Activated T-cell treated with anti-CD3 and anti-CD28 coated beads, Interleukin-2, amount 50 U/mL, for 4 hours (primary cell): Measurements from ENCODE around the gene COL25A1. TPM values are rescaled to one million over a fixed set of nuclear protein-coding genes. Genes with fewer than 3 reads are reported as not detected.
"Not testable (repeated sequence)": the region's sequence is repeated elsewhere in the genome, so short reads cannot be mapped to it uniquely, and the experiment has no call there.

Experiments
- ATAC-seq, 2 donors: fragments of 200-7000 bp; cut with Tn5 transposase; one replicate each; pipeline ENCODE4 v1.10.0; 2021
- DNase-seq: peaks from one replicate; pipeline ENCODE4 v3.0.0-alpha.2; 2020
- H3K27me3 Mint-ChIP-seq: one replicate; pipeline ENCODE4 v1.8.0; 2021; ENCODE audit warnings: low read depth, mixed read lengths
- H3K36me3 Mint-ChIP-seq: one replicate; pipeline ENCODE4 v1.8.0; 2022; ENCODE audit warnings: mixed read lengths; ENCODE audit not compliant: insufficient read depth
- H3K4me1 Mint-ChIP-seq: one replicate; pipeline ENCODE4 v1.8.0; 2021; ENCODE audit warnings: low read depth, mixed read lengths
- H3K4me3 Mint-ChIP-seq: one replicate; pipeline ENCODE4 v1.8.0; 2021; ENCODE audit warnings: mild to moderate bottlenecking, moderate library complexity, mixed read lengths
- H3K9me3 Mint-ChIP-seq: one replicate; pipeline ENCODE4 v1.8.0; 2021; ENCODE audit warnings: mixed read lengths
- total RNA-seq, 3 donors: library from RNA; stranded (reverse); gene quantifications; one replicate each; pipeline ENCODE4 v1.2.1, GENCODE V29; 2021

Gene COL25A1
- total RNA-seq, 3 donors from 2014 or later = 0.05 TPM; not detected in 2

DNA sequence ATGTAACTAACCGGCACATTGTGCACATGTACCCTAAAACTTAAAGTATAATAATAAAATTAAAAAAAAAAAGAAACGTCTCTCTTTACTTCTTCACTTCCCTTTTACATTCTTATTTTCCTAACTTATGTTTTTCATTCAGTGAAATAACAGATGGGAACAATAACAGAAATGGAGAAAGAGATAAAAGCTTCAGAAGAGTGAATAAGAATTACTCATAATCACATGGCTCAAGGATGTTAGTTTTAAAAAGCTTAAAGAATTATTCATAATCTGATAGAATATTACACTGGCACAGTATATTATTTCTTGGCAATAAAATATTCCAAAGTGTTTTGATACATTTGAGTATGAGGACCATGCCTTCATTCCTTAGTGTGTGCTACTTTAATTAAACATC lies 175.6 kb downstream of the COL25A1 start:
- no peak for ATAC-seq

DNA sequence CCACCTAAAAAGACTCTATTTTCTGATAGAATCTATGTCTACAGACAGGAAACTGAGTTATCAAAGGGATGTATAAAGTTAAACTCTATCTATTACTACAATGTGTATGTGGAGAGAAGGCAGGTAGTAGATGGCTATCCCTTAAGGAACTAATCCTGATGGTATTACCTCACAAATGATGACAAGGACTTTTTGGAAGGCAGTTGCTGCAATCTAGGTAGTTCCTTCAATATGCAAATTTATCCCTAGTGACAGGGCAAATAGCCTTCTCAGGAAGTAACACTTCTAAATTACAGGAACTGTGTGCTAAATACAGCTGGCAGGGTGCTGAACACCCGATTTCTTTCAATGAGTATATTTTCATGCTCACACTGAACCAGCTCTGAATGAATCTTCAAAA lies 177.4 kb downstream of the COL25A1 start:
- no peak for DNase-seq
- no peak overlapping the region for H3K4me3 Mint-ChIP-seq
- ATAC-seq = no peak
- H3K27me3 Mint-ChIP-seq = peaks cover 2% of the 10 kb centered on the region
- H3K36me3 Mint-ChIP-seq = no peaks in the 10 kb centered on the region
- no peaks in the 10 kb centered on the region for H3K4me1 Mint-ChIP-seq
- H3K9me3 Mint-ChIP-seq = peaks cover under 1% of the 10 kb centered on the region

More for the DNA sequence above, 175.6 kb downstream of the COL25A1 start:
- H3K4me3 Mint-ChIP-seq = no peak overlapping the region
- no peaks in the 10 kb centered on the region for H3K36me3 Mint-ChIP-seq
- DNase-seq = no peak
- no peaks in the 10 kb centered on the region for H3K9me3 Mint-ChIP-seq
- H3K27me3 Mint-ChIP-seq = peaks cover 2% of the 10 kb centered on the region
- no peaks in the 10 kb centered on the region for H3K4me1 Mint-ChIP-seq

DNA sequence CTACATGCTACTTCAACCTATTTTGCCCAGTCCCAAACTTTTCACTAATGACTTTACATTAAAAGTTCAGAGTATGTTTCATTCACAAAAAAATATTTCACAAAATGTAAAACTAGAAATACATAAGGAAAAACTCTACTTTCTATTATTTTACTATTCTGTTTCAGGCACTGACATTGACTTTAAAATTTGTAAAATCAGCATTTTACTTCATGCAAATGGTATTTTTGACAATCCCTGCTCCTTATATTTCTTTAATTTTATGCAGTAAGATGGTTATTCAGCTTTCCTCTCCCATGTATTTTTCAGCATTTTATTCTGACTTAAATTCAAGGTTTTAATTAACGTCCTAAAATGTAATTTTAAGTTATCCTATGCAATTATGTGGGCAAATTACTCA lies 178.5 kb downstream of the COL25A1 start:
- H3K4me3 Mint-ChIP-seq = no peak overlapping the region
- ATAC-seq (no peak), DNase-seq (no peak)
- H3K36me3 Mint-ChIP-seq = no peaks in the 10 kb centered on the region
- peaks cover 2% of the 10 kb centered on the region for H3K27me3 Mint-ChIP-seq
- H3K4me1 Mint-ChIP-seq = no peaks in the 10 kb centered on the region
- H3K9me3 Mint-ChIP-seq = peaks cover 4% of the 10 kb centered on the region

DNA sequence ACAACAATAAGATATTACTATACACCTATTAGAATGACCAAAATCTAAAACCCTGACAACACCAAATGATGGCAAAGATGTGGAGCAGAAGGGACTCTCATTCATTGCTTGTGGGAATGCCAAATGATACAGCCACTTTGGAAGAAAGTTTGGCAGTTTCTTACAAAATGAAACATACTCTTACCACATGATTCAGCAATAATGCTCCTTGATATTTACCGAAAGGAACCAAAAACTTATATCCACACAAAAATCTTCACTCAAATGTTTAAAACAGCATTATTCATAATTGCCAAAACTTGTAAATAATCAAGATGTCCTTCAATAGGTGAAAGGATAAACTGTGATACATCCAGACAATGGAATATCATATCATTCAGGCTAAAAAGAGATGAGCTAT lies 180.9 kb downstream of the COL25A1 start:
- Mint-ChIP-seq H3K36me3 (no peaks in the 10 kb centered on the region), H3K27me3 (peaks cover 6% of the 10 kb centered on the region), H3K9me3 (peaks cover 4% of the 10 kb centered on the region), H3K4me1 (no peaks in the 10 kb centered on the region), H3K4me3 (no peak overlapping the region)
- ATAC-seq (no peak), DNase-seq (no peak)

DNA sequence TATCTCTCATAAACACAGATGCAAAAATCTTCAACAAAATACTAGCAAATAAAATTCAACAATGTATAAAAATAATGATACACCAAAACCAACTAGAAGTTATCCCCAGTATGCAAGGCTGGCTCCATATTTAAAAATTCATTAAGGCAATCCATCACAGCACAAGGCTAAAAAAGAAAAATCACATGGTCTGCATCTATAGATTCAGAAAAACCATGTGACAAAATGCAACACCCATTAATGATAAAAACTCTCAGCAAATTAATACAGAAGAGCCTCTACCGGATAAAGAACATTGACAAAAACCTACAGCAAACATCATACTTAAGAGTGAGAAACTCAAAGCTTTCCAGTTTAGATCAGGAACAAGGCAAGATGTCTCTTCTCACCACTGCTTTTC lies 182.6 kb downstream of the COL25A1 start:
- ATAC-seq = no peak
- Mint-ChIP-seq H3K27me3 (peaks cover 4% of the 10 kb centered on the region), H3K4me1 (no peaks in the 10 kb centered on the region), H3K36me3 (no peaks in the 10 kb centered on the region), H3K9me3 (peaks cover 4% of the 10 kb centered on the region), H3K4me3 (no peak overlapping the region)
- no peak for DNase-seq

DNA sequence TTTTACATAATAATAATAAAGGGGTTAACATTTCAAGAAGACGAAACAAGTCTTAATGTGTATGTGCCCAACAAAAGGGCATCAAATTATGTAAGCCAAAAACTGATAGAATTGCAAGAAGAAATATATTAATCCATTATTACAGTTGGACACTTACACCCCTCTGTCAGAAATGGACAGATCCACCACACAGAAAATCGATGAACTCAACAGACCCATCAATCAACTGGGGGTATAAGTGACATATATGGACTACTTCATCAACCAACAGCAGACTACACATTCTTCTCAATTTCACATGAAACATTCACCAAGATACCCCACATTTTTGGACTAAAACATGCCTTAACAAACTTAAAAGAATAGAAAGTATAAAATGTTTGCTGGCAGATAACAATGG lies 183.8 kb downstream of the COL25A1 start:
- H3K27me3 Mint-ChIP-seq = peaks cover 7% of the 10 kb centered on the region
- no peaks in the 10 kb centered on the region for H3K4me1 Mint-ChIP-seq
- peaks cover 4% of the 10 kb centered on the region for H3K9me3 Mint-ChIP-seq
- H3K36me3 Mint-ChIP-seq = no peaks in the 10 kb centered on the region
- DNase-seq (no peak), ATAC-seq (no peak)
- no peak overlapping the region for H3K4me3 Mint-ChIP-seq

DNA sequence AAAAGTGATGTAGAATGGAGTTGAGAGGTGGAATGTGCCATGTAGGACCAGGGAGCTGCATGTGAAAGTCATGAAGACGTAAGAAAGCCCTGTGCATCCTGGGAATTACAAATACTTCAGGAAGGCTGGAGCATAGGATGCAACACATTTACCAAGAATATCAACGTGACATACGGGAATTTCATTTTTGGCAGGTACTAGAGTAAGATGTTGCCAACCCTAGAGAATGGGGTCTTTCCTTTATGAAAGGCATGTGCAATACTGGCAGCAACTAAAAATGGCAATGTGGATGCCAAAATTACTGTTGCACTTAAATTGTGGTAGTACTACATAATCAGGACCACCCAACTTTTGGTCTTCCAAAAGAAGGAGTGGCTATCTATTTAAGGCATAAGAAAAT lies 188.0 kb downstream of the COL25A1 start:
- H3K36me3 Mint-ChIP-seq = no peaks in the 10 kb centered on the region
- H3K4me3 Mint-ChIP-seq = no peak overlapping the region
- H3K27me3 Mint-ChIP-seq = peaks cover 11% of the 10 kb centered on the region
- H3K4me1 Mint-ChIP-seq = no peaks in the 10 kb centered on the region
- H3K9me3 Mint-ChIP-seq = no peaks in the 10 kb centered on the region
- ATAC-seq = no peak
- no peak for DNase-seq

DNA sequence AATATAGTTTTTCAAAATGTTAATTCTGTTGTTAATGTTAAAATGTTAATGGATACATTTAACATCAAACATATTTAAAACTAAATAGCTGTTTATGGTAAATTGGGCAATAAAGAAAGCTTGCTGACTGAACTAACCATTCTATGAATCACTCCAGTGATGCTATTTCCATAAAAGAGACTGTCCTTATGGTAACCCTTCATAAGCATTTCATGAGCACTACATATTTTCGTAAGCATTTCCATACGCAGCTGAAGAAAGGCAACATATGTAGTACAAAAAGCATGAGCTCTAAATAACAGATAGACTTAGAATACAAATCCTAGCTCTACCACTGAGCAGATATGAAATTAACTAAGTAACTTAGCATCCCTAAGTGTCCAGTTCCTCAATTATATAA lies 188.9 kb downstream of the COL25A1 start:
- peaks cover 11% of the 10 kb centered on the region for H3K27me3 Mint-ChIP-seq
- ATAC-seq (no peak), DNase-seq (no peak)
- no peaks in the 10 kb centered on the region for H3K36me3 Mint-ChIP-seq
- no peak overlapping the region for H3K4me3 Mint-ChIP-seq
- no peaks in the 10 kb centered on the region for H3K9me3 Mint-ChIP-seq
- H3K4me1 Mint-ChIP-seq = no peaks in the 10 kb centered on the region

DNA sequence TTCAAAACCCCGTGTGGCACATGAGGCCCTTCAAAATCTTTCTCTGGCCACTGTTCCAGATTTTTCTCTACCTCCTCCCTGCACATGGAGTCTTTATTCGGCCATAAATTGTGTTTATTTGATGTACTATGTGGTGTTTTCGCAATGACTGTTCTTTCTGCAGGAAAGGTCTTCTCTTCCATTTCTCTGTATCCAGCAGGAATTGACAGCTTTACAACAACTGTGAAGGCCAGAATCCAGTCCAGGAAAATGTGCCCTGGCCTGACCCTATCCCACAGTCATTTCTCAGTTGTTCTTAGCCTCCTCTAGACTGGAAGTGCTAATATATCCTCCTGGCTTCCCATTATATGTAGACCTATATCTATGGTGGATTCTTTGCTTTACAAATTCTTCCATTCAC lies 191.4 kb downstream of the COL25A1 start:
- DNase-seq (no peak), ATAC-seq (no peak)
- H3K36me3 Mint-ChIP-seq = no peaks in the 10 kb centered on the region
- H3K27me3 Mint-ChIP-seq = peaks cover 7% of the 10 kb centered on the region
- no peak overlapping the region for H3K4me3 Mint-ChIP-seq
- H3K4me1 Mint-ChIP-seq = no peaks in the 10 kb centered on the region
- no peaks in the 10 kb centered on the region for H3K9me3 Mint-ChIP-seq

DNA sequence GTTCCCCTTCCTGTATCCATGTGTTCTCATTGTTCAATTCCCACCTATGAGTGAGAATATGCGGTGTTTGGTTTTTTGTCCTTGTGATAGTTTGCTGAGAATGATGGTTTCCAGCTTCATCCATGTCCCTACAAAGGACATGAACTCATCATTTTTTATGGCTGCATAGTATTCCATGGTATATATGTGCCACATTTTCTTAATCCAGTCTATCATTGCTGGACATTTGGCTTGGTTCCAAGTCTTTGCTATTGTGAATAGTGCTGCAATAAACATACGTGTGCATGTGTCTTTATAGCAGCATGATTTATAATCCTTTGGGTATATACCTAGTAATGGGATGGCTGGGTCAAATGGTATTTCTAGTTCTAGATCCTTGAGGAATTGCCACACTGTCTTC lies 194.2 kb downstream of the COL25A1 start:
- DNase-seq, H3K4me3 Mint-ChIP-seq, ATAC-seq, H3K36me3 Mint-ChIP-seq, H3K27me3 Mint-ChIP-seq, H3K9me3 Mint-ChIP-seq, H3K4me1 Mint-ChIP-seq: not testable (repeated sequence)

DNA sequence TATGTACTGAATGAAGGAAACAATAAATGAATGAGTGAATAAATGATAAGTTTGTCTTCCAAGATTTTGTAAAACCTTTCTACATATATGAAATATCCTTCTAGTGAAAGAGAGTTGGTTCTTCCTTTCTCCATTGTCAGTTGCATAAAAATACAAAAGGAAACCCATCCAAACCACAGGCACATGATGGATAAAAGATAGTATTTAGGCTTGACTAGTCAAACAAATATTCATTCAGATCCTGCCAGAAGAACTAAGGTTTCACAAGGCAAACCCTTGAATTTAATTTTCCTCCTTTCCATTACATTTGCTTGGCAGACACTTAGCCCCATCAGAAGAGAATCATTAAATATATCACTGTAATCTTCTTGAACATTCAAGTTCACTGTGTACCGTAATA lies 208.4 kb downstream of the COL25A1 start:
- H3K36me3 Mint-ChIP-seq = no peaks in the 10 kb centered on the region
- no peaks in the 10 kb centered on the region for H3K27me3 Mint-ChIP-seq
- no peaks in the 10 kb centered on the region for H3K9me3 Mint-ChIP-seq
- no peak for DNase-seq
- no peak for ATAC-seq
- H3K4me3 Mint-ChIP-seq = no peak overlapping the region
- H3K4me1 Mint-ChIP-seq = no peaks in the 10 kb centered on the region

DNA sequence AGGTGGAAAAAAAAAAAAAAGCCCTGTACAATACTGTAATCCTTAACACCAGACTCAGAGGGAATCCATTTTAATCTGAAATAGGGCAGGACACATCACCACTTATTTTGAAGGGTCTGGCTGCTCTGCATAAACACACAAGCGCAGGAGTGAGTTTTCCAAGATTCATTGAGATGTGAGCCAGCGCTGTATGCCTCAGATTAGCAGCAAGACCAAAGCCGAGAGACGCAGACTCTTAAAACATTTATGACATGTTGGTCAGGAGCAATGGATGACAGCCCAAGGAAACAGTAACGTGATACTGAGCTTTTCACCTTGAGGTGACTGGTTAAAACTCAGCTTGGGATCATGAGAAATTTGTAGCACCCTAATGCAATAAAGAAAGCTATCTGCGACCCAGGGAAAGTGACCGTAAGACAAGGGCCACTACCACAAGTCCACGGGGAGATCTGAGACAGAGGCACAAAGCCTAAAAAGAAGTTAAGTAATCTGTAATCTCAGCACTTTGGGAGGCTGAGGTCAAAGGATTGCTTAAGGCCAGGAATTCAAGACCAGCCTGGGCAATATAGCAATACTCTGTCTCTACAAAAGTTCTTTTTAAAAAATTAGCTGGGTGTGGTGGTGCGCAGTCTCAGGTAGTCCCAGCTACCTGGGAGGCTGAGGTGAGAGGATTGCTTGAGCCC lies 210.6 kb downstream of the COL25A1 start:
- H3K36me3 Mint-ChIP-seq = no peaks in the 10 kb centered on the region
- H3K27me3 Mint-ChIP-seq = peaks cover 5% of the 10 kb centered on the region
- no peak overlapping the region for H3K4me3 Mint-ChIP-seq
- no peaks in the 10 kb centered on the region for H3K4me1 Mint-ChIP-seq
- H3K9me3 Mint-ChIP-seq = no peaks in the 10 kb centered on the region
- DNase-seq (no peak), ATAC-seq (no peak)

DNA sequence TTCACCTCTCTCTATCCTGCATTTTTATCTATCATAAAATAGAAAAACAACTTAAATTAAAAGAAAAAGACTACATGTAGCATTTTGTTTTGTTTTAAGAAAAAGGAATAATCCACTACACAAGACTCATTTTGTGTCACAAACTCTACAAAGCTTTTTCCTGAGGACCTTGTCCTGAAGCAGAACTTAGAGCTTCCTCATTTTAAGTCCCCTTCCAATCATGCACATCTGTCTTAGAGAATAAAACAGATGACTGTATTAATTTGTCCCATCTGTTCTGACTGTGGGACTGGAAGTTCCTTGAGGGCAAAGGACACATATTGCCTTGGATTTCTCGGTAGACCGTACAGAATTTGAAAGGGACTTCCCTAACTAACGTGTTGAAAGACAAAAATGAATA lies 218.5 kb downstream of the COL25A1 start:
- no peaks in the 10 kb centered on the region for H3K9me3 Mint-ChIP-seq
- no peak for DNase-seq

DNA sequence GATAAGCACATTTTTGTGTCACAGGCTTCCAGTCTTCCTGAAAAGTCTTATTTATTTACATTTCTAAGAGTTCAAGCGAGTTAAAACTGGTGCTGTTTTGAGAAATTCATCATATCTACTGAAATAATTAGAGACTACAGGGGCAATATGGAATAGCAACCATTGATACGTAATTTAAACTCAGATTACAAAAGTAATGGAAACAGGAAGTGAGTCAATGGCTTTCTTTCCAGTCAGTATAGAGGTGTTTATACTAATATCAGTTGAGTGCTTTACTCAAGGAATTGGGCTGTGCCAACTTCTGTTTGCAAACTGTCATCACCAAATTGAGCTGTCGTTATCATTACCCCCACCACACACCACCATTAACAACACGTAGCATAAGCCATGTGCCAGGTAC lies 222.7 kb downstream of the COL25A1 start:
- H3K36me3 Mint-ChIP-seq = no peaks in the 10 kb centered on the region
- peak in 1 of 2 donors; percentile 23 for ATAC-seq
- H3K4me3 Mint-ChIP-seq = no peak overlapping the region
- no peaks in the 10 kb centered on the region for H3K9me3 Mint-ChIP-seq
- H3K27me3 Mint-ChIP-seq = peaks cover under 1% of the 10 kb centered on the region
- H3K4me1 Mint-ChIP-seq = no peaks in the 10 kb centered on the region
- no peak for DNase-seq

More for the DNA sequence above, 218.5 kb downstream of the COL25A1 start:
- Mint-ChIP-seq H3K4me3 (no peak overlapping the region), H3K27me3 (peaks cover 13% of the 10 kb centered on the region), H3K4me1 (no peaks in the 10 kb centered on the region), H3K36me3 (no peaks in the 10 kb centered on the region)
- ATAC-seq = no peak

DNA sequence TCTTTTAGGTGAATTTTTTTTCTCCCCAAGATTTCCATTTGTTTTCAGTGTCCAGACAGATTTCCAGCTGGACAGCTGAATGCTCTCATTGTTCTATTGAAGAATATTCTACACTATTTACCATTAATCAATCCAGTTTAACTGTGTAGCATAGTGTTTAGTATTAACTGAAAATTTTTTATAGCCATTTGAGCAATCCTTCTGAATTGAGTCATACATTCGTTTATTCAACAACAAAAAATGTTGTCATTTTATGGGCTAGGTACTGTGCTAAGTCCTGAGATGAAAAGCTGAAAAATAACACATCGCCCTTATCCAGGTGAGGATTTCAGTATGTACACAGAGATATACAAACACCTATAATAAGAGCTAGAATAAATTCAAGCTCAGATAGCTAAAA lies 223.3 kb downstream of the COL25A1 start:
- no peak overlapping the region for H3K4me3 Mint-ChIP-seq
- H3K27me3 Mint-ChIP-seq = no peaks in the 10 kb centered on the region
- ATAC-seq (no peak), DNase-seq (no peak)
- no peaks in the 10 kb centered on the region for H3K4me1 Mint-ChIP-seq
- no peaks in the 10 kb centered on the region for H3K9me3 Mint-ChIP-seq
- no peaks in the 10 kb centered on the region for H3K36me3 Mint-ChIP-seq

DNA sequence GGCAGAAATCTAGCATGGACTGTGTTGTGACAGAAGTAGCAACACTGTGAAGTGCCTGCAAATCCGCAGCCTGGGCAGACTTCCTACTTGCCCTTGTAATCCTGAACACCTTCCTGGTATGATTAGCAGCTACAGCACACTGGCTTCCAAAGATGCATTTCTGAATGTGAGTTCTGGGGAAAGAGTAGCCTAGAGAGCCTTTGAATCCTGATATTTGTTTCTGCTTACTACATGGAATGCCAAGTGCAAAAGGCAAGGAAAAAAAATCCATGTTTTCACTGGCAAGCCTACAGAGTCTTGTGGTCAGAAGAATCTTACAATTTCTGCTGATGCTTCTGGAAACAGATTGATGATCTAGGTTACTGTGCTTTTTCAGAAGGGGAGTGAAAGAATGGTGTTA lies 223.7 kb downstream of the COL25A1 start:
- H3K27me3 Mint-ChIP-seq = no peaks in the 10 kb centered on the region
- DNase-seq = no peak

More for the DNA sequence above, 223.7 kb downstream of the COL25A1 start:
- no peaks in the 10 kb centered on the region for H3K4me1 Mint-ChIP-seq
- no peak for ATAC-seq
- H3K36me3 Mint-ChIP-seq = no peaks in the 10 kb centered on the region
- H3K9me3 Mint-ChIP-seq = no peaks in the 10 kb centered on the region
- H3K4me3 Mint-ChIP-seq = no peak overlapping the region
